B cell (primary cell): ENCODE measurements around the gene SIGLEC10.

ENCODE experiments used
- CTCF ChIP-seq: fragments of 200-600 bp; IDR thresholded peaks from one replicate; pipeline ENCODE4 v1.8.0; 2022; ENCODE audit warnings: antibody characterized with exemption, mild to moderate bottlenecking
- EZH2 ChIP-seq: IDR thresholded peaks from 2 replicates; pipeline ENCODE4 v1.6.1; 2012; ENCODE audit warnings: borderline replicate concordance, low read depth, mild to moderate bottlenecking, moderate library complexity, low read length; ENCODE audit not compliant: insufficient read depth, poor library complexity, severe bottlenecking

GRCh38 chr19:51433043-51433442 lies 15.6 kb upstream of the SIGLEC10 start:
- TF ChIP-seq CTCF (no peak), EZH2 (no peak)
